A549 (cell line): Measurements from ENCODE around the gene SCART1.

Experiments used
- BHLHE40 ChIP-seq: IDR thresholded peaks from 2 replicates; pipeline ENCODE4 v1.6.1; 2012; ENCODE audit warnings: low read depth, low read length, inconsistent platforms
- CTCF ChIP-seq: fragments of >200 bp; sonication (Bioruptor Twin); formaldehyde crosslinking; IDR thresholded peaks from 3 replicates; pipeline ENCODE4 v1.5.1; 2016
- ELK1 ChIP-seq: fragments of 150-350 bp; IDR thresholded peaks from 2 replicates; pipeline ENCODE4 v1.6.1; 2014; ENCODE audit warnings: low read depth, mild to moderate bottlenecking, low read length
- EP300 ChIP-seq, 2 experiments: fragments of >200 bp; sonication (Bioruptor Twin); formaldehyde crosslinking; IDR thresholded peaks; 2 replicates in 1 of 2; 3 replicates in 1 of 2; pipeline ENCODE4 v1.6.1; 2016 to 2017
- GATA3 ChIP-seq: IDR thresholded peaks from 2 replicates; pipeline ENCODE4 v1.6.1; 2012; ENCODE audit warnings: borderline replicate concordance
- JUNB ChIP-seq: fragments of >200 bp; sonication (Bioruptor Twin); formaldehyde crosslinking; IDR thresholded peaks from 2 replicates; pipeline ENCODE4 v1.6.1; 2016
- MAFK ChIP-seq: fragments of 450-650 bp; IDR thresholded peaks from 2 replicates; pipeline ENCODE4 v1.6.1; 2014; ENCODE audit not compliant: partially characterized antibody
- NR3C1 ChIP-seq: fragments of >200 bp; sonication (Bioruptor Twin); formaldehyde crosslinking; IDR thresholded peaks from 3 replicates; pipeline ENCODE4 v1.6.1; 2017
- POLR2A ChIP-seq: IDR thresholded peaks from 2 replicates; pipeline ENCODE4 v1.6.1; 2012; ENCODE audit warnings: mild to moderate bottlenecking, low read length
- REST ChIP-seq: fragments of 200-600 bp; sonication (generic); IDR thresholded peaks from 2 replicates; pipeline ENCODE4 v1.6.1; 2016; ENCODE audit warnings: antibody characterized with exemption, mild to moderate bottlenecking, moderate library complexity

GRCh38 chr10:133515471-133515870 lies 61.7 kb downstream of the SCART1 start:
- TF ChIP-seq CTCF (no peak), JUNB (no peak), MAFK (no peak), EP300 (IDR thresholded peaks at IDR 0.05) (no peak), ELK1 (no peak), BHLHE40 (no peak), GATA3 (no peak), NR3C1 (no peak), REST (no peak), POLR2A (no peak)
